Colonic mucosa (tissue), 4 donors: ENCODE results near the gene SNX13. TPM values are rescaled to one million over a fixed set of nuclear protein-coding genes. Genes with fewer than 3 reads are reported as not detected.

Experiments used
- DNase-seq: peaks from one replicate; pipeline ENCODE4 v3.0.0-alpha.2; 2020
- H3K27ac ChIP-seq: fragments of 200-600 bp; one replicate; pipeline ENCODE4 v1.8.0; 2021
- H3K27me3 ChIP-seq: fragments of 200-600 bp; one replicate; pipeline ENCODE4 v1.8.0; 2021
- H3K36me3 ChIP-seq: fragments of 200-600 bp; one replicate; pipeline ENCODE4 v1.8.0; 2021
- H3K4me1 ChIP-seq: fragments of 200-600 bp; one replicate; pipeline ENCODE4 v1.8.0; 2021; ENCODE audit warnings: mild to moderate bottlenecking
- H3K4me3 ChIP-seq: fragments of 200-600 bp; one replicate; pipeline ENCODE4 v1.8.0; 2021
- H3K9ac ChIP-seq, 2 donors: one replicate each; pipeline ENCODE4 v1.7.0; 2013; ENCODE audit warnings: control low read depth in 2 of 2, low read depth in 2 of 2, low read length in 2 of 2
- H3K9me3 ChIP-seq: fragments of 200-600 bp; one replicate; pipeline ENCODE4 v1.8.0; 2021
- intact Hi-C: fragments of 100-400 bp; cut with DNase I; formaldehyde crosslinking; loops from one replicate; pipeline ENCODE4 v1.14.1; 2022
- total RNA-seq, 2 donors: library from RNA; stranded (reverse); fragmentation: NEBNext Ultra II Directional in 1 of 2; extraction: Animal tissue kit (Norgen Biotek cat#: 25700) in 1 of 2; gene quantifications; one replicate each; pipeline ENCODE4 v1.2.1, GENCODE V29; 2021
- TF ChIP-seq, protein P1 (sequence below): fragments of 200-600 bp; IDR thresholded peaks from one replicate; pipeline ENCODE4 v1.8.0; 2022; ENCODE audit warnings: antibody characterized with exemption, mild to moderate bottlenecking
- donor health status: healthy.
- donor health status: DM: no; HTN: no; CAD: no.
- donor health status: DM: no; HTN: no; CAD: no.

Gene SNX13
- total RNA-seq, 2 donors from 2014 or later: 52.5 to 71.4 TPM

GRCh38 chr7:17849504-17849903, 90.8 kb downstream of the SNX13 start:
- H3K27me3 ChIP-seq: no peaks in the 10 kb centered on the region

GRCh38 chr7:17848516-17848915, 91.8 kb downstream of the SNX13 start:
- Histone ChIP-seq H3K27ac (no peak overlapping the region), H3K27me3 (no peaks in the 10 kb centered on the region), H3K4me3 (no peak overlapping the region), H3K36me3 (peaks cover 7% of the 10 kb centered on the region), H3K9me3 (no peaks in the 10 kb centered on the region), H3K4me1 (no peaks in the 10 kb centered on the region), H3K9ac (no peak overlapping the region)
- no peak for DNase-seq
- intact Hi-C loops: no loop called here
- TF ChIP-seq, protein P1, sequence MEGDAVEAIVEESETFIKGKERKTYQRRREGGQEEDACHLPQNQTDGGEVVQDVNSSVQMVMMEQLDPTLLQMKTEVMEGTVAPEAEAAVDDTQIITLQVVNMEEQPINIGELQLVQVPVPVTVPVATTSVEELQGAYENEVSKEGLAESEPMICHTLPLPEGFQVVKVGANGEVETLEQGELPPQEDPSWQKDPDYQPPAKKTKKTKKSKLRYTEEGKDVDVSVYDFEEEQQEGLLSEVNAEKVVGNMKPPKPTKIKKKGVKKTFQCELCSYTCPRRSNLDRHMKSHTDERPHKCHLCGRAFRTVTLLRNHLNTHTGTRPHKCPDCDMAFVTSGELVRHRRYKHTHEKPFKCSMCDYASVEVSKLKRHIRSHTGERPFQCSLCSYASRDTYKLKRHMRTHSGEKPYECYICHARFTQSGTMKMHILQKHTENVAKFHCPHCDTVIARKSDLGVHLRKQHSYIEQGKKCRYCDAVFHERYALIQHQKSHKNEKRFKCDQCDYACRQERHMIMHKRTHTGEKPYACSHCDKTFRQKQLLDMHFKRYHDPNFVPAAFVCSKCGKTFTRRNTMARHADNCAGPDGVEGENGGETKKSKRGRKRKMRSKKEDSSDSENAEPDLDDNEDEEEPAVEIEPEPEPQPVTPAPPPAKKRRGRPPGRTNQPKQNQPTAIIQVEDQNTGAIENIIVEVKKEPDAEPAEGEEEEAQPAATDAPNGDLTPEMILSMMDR: no peak

More at GRCh38 chr7:17849504-17849903, 90.8 kb downstream of the SNX13 start:
- no peak overlapping the region for H3K4me3 ChIP-seq
- intact Hi-C loops: no loop called here
- no peak overlapping the region for H3K27ac ChIP-seq
- H3K9ac ChIP-seq: no peak overlapping the region
- no peaks in the 10 kb centered on the region for H3K4me1 ChIP-seq
- DNase-seq: no peak
- TF ChIP-seq, protein P1: no peak
- no peaks in the 10 kb centered on the region for H3K9me3 ChIP-seq
- H3K36me3 ChIP-seq: peaks cover 7% of the 10 kb centered on the region

GRCh38 chr7:17846935-17847334, 93.4 kb downstream of the SNX13 start:
- Histone ChIP-seq H3K4me1 (no peaks in the 10 kb centered on the region), H3K27me3 (no peaks in the 10 kb centered on the region), H3K9me3 (no peaks in the 10 kb centered on the region), H3K27ac (no peak overlapping the region), H3K4me3 (no peak overlapping the region), H3K36me3 (peaks cover 7% of the 10 kb centered on the region), H3K9ac (no peak overlapping the region)
- intact Hi-C loops: no loop called here
- TF ChIP-seq, protein P1: no peak
- DNase-seq: no peak

- no peak overlapping the region for H3K4me3 ChIP-seq
- H3K4me1 ChIP-seq: no peaks in the 10 kb centered on the region
- H3K27ac ChIP-seq: no peak overlapping the region
- intact Hi-C loops: no loop called here
- peaks cover 7% of the 10 kb centered on the region for H3K36me3 ChIP-seq
- no peak for DNase-seq
- H3K27me3 ChIP-seq: no peaks in the 10 kb centered on the region
- no peak overlapping the region for H3K9ac ChIP-seq
- TF ChIP-seq, protein P1: no peak
- H3K9me3 ChIP-seq: no peaks in the 10 kb centered on the region
Measured at GRCh38 chr7:17845197-17845547, 95.1 kb downstream of the SNX13 start.

- H3K27ac ChIP-seq: no peak overlapping the region
- no peaks in the 10 kb centered on the region for H3K27me3 ChIP-seq
- no peak overlapping the region for H3K4me3 ChIP-seq
- H3K36me3 ChIP-seq: peaks cover 7% of the 10 kb centered on the region
- no peaks in the 10 kb centered on the region for H3K9me3 ChIP-seq
- DNase-seq: no peak
- no peaks in the 10 kb centered on the region for H3K4me1 ChIP-seq
- H3K9ac ChIP-seq: no peak overlapping the region
- TF ChIP-seq, protein P1: no peak
- intact Hi-C loops: no loop called here
Measured at GRCh38 chr7:17844514-17845196, 95.6 kb downstream of the SNX13 start.
